ENCODE results near the gene PTPRZ1.

The PTPRZ1 gene

DNA sequence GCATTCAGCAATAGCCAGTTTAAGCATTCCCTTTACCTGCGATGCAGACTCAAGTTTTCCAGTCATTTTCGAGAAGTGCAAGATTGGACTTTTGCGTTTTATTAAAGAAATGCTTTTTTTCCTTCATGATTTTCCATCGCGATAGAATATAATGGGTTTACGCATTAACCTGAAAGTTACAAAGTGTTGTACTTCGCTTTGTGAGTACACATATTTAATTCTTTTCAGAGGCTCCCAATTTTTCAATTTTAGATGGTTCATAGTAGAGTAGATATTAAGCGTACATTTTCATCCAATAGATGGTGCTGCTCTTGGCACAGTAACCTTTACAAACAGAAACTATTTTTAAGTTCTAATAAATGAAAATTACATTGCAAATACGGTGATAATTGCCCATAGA lies 1.3 kb downstream of the PTPRZ1 start:
- DNase-seq (ENCODE audit: low spot score) = no peak
- in situ Hi-C loops (cut with MboI; ENCODE audit: low pct_unique_long_range_greater_than_20kb, low sequenced_read_pairs, unreplicated experiment) = no loop called here
- TF ChIP-seq, protein P1, sequence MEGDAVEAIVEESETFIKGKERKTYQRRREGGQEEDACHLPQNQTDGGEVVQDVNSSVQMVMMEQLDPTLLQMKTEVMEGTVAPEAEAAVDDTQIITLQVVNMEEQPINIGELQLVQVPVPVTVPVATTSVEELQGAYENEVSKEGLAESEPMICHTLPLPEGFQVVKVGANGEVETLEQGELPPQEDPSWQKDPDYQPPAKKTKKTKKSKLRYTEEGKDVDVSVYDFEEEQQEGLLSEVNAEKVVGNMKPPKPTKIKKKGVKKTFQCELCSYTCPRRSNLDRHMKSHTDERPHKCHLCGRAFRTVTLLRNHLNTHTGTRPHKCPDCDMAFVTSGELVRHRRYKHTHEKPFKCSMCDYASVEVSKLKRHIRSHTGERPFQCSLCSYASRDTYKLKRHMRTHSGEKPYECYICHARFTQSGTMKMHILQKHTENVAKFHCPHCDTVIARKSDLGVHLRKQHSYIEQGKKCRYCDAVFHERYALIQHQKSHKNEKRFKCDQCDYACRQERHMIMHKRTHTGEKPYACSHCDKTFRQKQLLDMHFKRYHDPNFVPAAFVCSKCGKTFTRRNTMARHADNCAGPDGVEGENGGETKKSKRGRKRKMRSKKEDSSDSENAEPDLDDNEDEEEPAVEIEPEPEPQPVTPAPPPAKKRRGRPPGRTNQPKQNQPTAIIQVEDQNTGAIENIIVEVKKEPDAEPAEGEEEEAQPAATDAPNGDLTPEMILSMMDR (IDR thresholded peaks at IDR 0.05; ENCODE audit: extremely low read depth, insufficient read depth, missing control alignments) = no peak

DNA sequence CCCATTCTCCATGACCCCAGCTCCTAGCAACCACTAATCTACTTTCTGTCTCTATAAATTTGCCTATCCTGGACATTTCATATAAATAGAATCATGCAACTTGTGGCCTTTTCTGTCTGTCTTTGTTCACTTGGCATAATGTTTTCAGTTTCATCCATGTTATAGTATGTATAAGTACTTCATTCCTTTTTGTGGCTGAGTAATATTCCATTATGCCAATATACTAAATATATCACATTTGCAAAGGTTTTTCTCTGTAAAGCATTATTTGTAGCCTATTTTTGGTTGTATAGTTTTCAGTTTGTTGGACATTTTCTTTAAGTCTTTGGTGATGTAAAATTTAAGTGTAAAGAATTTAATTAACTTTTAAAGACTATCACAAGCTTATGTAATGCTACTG lies 2.2 kb downstream of the PTPRZ1 start:
- in situ Hi-C loops (cut with MboI; ENCODE audit: low pct_unique_long_range_greater_than_20kb, low sequenced_read_pairs, unreplicated experiment) = no loop called here
- DNase-seq (ENCODE audit: low spot score) = no peak
- TF ChIP-seq, protein P1 (IDR thresholded peaks at IDR 0.05; ENCODE audit: extremely low read depth, insufficient read depth, missing control alignments) = no peak

DNA sequence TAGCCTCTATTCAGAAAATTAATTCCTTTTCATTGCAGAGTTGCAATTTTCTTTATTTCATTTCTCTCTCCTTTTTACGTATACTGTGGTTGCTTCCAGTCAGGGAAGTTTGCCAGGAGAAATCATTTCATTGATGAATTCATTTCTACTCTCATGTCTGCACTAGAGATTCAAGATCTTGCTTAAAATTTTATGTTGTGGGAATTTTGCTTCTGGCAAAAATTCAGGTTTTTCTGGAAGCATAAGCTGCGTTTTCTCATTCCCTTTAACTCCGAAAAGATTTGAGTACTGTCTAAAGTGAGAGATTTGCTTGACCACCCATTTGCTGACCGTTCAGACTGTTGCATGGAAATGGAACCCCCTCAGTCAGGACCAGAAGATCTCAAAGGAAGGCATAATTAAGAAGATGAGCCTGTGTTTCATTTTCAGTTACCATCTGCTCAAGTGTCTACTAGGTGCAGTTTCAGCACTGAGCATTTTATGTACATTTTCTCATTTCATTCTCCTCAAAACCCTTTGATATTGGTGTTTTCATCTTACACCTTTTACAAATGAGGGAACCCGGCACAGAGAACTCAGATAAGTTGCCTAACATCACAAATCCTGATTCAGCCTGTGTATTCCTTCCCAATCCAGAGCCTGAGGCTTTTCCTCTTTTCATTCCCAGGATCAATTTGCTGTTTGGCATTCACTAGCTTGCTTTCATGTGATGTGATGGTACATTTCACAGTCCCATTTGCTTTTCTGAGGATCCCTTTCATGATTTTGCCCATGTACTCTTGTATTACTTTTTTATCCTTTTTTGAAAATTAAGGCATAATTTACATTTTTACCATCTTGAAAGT lies 3.9 kb downstream of the PTPRZ1 start:
- DNase-seq (ENCODE audit: low spot score) = no peak
- TF ChIP-seq, protein P1 (IDR thresholded peaks at IDR 0.05; ENCODE audit: extremely low read depth, insufficient read depth, missing control alignments) = no peak
- in situ Hi-C loops (cut with MboI; ENCODE audit: low pct_unique_long_range_greater_than_20kb, low sequenced_read_pairs, unreplicated experiment) = no loop called here

DNA sequence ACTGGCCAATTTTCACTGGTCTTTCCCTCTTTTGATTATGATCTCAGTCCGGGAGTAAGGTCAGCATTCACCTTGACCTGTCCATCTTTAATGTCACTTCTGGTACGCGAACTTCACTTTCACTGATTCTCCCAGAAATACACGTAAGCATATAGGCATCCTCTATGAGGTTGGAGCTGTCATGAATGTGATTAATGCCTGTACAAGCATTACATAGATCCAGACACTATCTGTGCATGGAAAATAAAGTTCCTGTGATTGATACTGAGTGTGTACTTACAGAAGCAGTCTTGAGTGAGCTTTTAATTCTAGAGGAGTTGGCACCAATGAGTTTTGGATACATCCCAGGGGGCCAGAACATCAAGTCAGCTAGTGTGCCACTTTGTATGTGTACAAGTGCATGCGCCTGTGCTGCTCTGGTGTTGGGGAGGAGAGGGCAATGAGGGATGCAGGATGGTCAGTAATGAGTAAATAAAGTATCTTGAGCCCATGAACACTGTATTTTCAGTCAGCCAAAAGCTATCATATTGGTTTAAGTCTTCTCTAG lies 6.0 kb downstream of the PTPRZ1 start:
- in situ Hi-C loops (cut with MboI; ENCODE audit: low pct_unique_long_range_greater_than_20kb, low sequenced_read_pairs, unreplicated experiment) = no loop called here
- no peak for DNase-seq (ENCODE audit: low spot score)
- TF ChIP-seq, protein P1 (IDR thresholded peaks at IDR 0.05; ENCODE audit: extremely low read depth, insufficient read depth, missing control alignments) = no peak

DNA sequence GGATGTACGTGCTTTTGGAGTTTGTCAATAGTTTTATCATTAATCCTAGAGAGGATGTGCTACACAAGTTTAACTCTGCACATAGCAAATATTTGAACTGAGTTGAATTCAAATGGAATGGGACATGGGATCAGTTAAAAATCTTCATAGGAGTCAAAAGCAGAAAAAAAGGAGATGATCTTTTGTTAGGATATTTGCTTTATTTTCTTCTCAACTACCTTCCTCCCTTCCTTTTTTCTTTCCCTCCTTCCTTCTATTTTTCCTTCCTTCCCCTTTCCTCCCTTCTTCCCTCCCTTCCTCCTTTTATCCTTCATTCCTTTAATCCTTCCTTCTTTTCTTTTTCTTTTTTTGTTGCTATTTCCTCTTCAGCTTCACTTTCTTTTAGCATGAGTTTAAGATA lies 6.6 kb downstream of the PTPRZ1 start:
- TF ChIP-seq, protein P1 (IDR thresholded peaks at IDR 0.05; ENCODE audit: extremely low read depth, insufficient read depth, missing control alignments) = no peak
- no peak for DNase-seq (ENCODE audit: low spot score)
- in situ Hi-C loops (cut with MboI; ENCODE audit: low pct_unique_long_range_greater_than_20kb, low sequenced_read_pairs, unreplicated experiment) = no loop called here

DNA sequence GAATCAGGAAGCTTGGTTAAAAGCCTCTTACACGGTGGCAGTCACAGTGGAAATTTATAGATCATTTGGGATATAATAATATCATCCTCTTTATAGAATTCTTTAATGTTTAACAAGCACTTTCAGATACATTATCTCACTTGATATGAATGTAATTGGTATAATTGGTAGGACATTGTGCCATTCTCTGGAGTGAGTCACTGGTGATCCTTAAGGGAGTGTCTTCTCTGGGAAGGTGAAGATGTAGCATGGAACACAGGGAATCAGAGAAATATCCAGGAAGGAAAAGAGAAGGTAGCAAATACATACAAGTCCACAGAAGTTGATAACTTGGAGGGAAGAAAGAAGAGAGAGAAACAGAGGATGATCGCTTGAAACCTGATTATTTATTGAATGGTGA lies 9.8 kb downstream of the PTPRZ1 start:
- in situ Hi-C loops (cut with MboI; ENCODE audit: low pct_unique_long_range_greater_than_20kb, low sequenced_read_pairs, unreplicated experiment) = no loop called here
- TF ChIP-seq, protein P1 (IDR thresholded peaks at IDR 0.05; ENCODE audit: extremely low read depth, insufficient read depth, missing control alignments) = no peak

More for the DNA sequence above, 9.8 kb downstream of the PTPRZ1 start:
- DNase-seq (ENCODE audit: low spot score) = no peak

Data from GM13977 (cell line).